Tibial nerve (tissue), 4 donors: ENCODE results near the gene CCAR1.

Experiments
- CTCF ChIP-seq, 5 experiments: fragments of 200-600 bp in 3 of 5; fragments of 450-650 bp in 2 of 5; sonication (generic) in 3 of 5; IDR thresholded peaks; one replicate each; pipeline ENCODE4 v1.5.1; 2016 to 2019; ENCODE audit warnings: antibody characterized with exemption in 5 of 5, mild to moderate bottlenecking in 3 of 5, moderate library complexity in 2 of 5
- EP300 ChIP-seq, 2 donors: sonication (generic); formaldehyde crosslinking; IDR thresholded peaks; one replicate each; pipeline ENCODE4 v1.6.1; 2017; ENCODE audit warnings: antibody characterized with exemption in 2 of 2, mild to moderate bottlenecking in 1 of 2
- POLR2A ChIP-seq, 2 donors: fragments of 450-650 bp; IDR thresholded peaks; one replicate each; pipeline ENCODE4 v1.6.1; 2017; ENCODE audit warnings: antibody characterized with exemption in 2 of 2, mild to moderate bottlenecking in 2 of 2, moderate library complexity in 2 of 2

GRCh38 chr10:68756766-68757165 is 35.7 kb downstream of the CCAR1 start:
- TF ChIP-seq CTCF (IDR thresholded peaks at IDR 0.05) (no peak), POLR2A (IDR thresholded peaks at IDR 0.05) (no peak), EP300 (IDR thresholded peaks at IDR 0.05) (no peak)
